RWPE2 (cell line): ENCODE measurements around the gene TAC3.

Experiments
- ATAC-seq: fragments of 200-7000 bp; cut with Tn5 transposase; 3 replicates; pipeline ENCODE4 v1.9.1; 2021; ENCODE audit warnings: low read depth
- DNase-seq: peaks from one replicate; pipeline ENCODE4 v3.0.0-alpha.2; 2020; ENCODE audit warnings: low spot score
- H3K27ac ChIP-seq: fragments of 450-650 bp; 2 replicates; pipeline ENCODE4 v1.5.1; 2017; ENCODE audit warnings: mild to moderate bottlenecking; ENCODE audit not compliant: poor library complexity, severe bottlenecking
- H3K27me3 ChIP-seq: fragments of 250-450 bp; sonication (Bioruptor Pico); 2 replicates; pipeline ENCODE4 v1.5.1; 2021; ENCODE audit warnings: mild to moderate bottlenecking, moderate library complexity; ENCODE audit not compliant: insufficient read depth, poor library complexity, severe bottlenecking
- H3K36me3 ChIP-seq: fragments of 250-450 bp; sonication (Bioruptor Pico); 2 replicates; pipeline ENCODE4 v1.5.1; 2020; ENCODE audit warnings: low read depth, mild to moderate bottlenecking, moderate library complexity
- H3K4me1 ChIP-seq: fragments of 250-450 bp; sonication (Bioruptor Pico); 2 replicates; pipeline ENCODE4 v1.5.1; 2021; ENCODE audit warnings: mild to moderate bottlenecking, moderate library complexity; ENCODE audit not compliant: insufficient read depth, poor library complexity, severe bottlenecking
- H3K4me3 ChIP-seq: fragments of 250-450 bp; sonication (Bioruptor Pico); 2 replicates; pipeline ENCODE4 v1.5.1; 2021; ENCODE audit warnings: mild to moderate bottlenecking, moderate library complexity; ENCODE audit not compliant: severe bottlenecking
- H3K9me3 ChIP-seq: fragments of 250-450 bp; sonication (Bioruptor Pico); 2 replicates; pipeline ENCODE4 v1.5.1; 2021; ENCODE audit warnings: mild to moderate bottlenecking, moderate library complexity; ENCODE audit not compliant: severe bottlenecking
- TF ChIP-seq, protein P1 (sequence below): fragments of 450-650 bp; IDR thresholded peaks from one replicate; pipeline ENCODE4 v1.5.1; 2017; ENCODE audit warnings: mild to moderate bottlenecking, moderate library complexity; ENCODE audit not compliant: poor library complexity, severe bottlenecking

The TAC3 gene

GRCh38 chr12:57003395-57003794, 12.9 kb downstream of the TAC3 start:
- Histone ChIP-seq H3K4me1 (no peaks in the 10 kb centered on the region), H3K4me3 (no peak overlapping the region), H3K27ac (no peak overlapping the region), H3K27me3 (no peaks in the 10 kb centered on the region), H3K36me3 (peaks cover 40% of the 10 kb centered on the region), H3K9me3 (no peaks in the 10 kb centered on the region)
- no peak for DNase-seq
- TF ChIP-seq, protein P1, sequence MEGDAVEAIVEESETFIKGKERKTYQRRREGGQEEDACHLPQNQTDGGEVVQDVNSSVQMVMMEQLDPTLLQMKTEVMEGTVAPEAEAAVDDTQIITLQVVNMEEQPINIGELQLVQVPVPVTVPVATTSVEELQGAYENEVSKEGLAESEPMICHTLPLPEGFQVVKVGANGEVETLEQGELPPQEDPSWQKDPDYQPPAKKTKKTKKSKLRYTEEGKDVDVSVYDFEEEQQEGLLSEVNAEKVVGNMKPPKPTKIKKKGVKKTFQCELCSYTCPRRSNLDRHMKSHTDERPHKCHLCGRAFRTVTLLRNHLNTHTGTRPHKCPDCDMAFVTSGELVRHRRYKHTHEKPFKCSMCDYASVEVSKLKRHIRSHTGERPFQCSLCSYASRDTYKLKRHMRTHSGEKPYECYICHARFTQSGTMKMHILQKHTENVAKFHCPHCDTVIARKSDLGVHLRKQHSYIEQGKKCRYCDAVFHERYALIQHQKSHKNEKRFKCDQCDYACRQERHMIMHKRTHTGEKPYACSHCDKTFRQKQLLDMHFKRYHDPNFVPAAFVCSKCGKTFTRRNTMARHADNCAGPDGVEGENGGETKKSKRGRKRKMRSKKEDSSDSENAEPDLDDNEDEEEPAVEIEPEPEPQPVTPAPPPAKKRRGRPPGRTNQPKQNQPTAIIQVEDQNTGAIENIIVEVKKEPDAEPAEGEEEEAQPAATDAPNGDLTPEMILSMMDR, result no peak
- ATAC-seq, result no peak

DNA sequence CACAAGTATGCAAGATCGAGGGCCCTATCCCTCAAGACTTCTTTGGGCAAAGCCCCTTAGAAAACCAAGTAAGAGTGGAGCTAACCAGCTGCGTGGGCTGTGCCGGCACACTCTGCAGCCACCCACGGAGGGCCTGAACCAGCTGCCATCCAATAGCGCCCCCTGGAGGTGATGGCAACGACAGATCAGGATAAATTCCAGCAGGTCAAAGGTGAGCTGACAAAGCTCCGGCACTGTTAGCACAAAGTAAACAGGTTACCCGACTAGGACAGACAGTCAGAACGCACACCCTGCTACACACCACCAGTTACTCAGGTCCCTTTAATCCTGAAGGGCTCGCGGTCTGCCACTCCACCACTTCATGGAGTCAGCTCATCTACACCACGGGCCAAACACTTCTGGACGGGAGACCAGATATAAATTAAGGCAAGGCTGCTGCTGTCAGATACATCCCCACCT, 14.9 kb downstream of the TAC3 start:
- Histone ChIP-seq H3K36me3 (peaks cover 40% of the 10 kb centered on the region), H3K27ac (no peak overlapping the region), H3K9me3 (no peaks in the 10 kb centered on the region), H3K4me3 (no peak overlapping the region), H3K27me3 (no peaks in the 10 kb centered on the region), H3K4me1 (no peaks in the 10 kb centered on the region)
- no peak for DNase-seq
- TF ChIP-seq, protein P1, result peak; percentile 70
- ATAC-seq, result peak; percentile 34; the same call in 1 of the 3 replicates

- H3K4me3 ChIP-seq, result no peak overlapping the region
- no peaks in the 10 kb centered on the region for H3K9me3 ChIP-seq
- H3K36me3 ChIP-seq, result peaks cover 40% of the 10 kb centered on the region
- DNase-seq (no peak), ATAC-seq (no peak)
- no peaks in the 10 kb centered on the region for H3K27me3 ChIP-seq
- no peak overlapping the region for H3K27ac ChIP-seq
- TF ChIP-seq, protein P1, result no peak
- H3K4me1 ChIP-seq, result no peaks in the 10 kb centered on the region
Measured at GRCh38 chr12:57000393-57000792, 15.9 kb downstream of the TAC3 start.

GRCh38 chr12:56999456-56999855, 16.9 kb downstream of the TAC3 start:
- H3K9me3 ChIP-seq, result no peaks in the 10 kb centered on the region
- no peaks in the 10 kb centered on the region for H3K4me1 ChIP-seq
- peaks cover 36% of the 10 kb centered on the region for H3K36me3 ChIP-seq
- H3K27ac ChIP-seq, result no peak overlapping the region
- no peak overlapping the region for H3K4me3 ChIP-seq
- DNase-seq, result no peak
- H3K27me3 ChIP-seq, result no peaks in the 10 kb centered on the region
- no peak for ATAC-seq
- TF ChIP-seq, protein P1, result no peak

DNA sequence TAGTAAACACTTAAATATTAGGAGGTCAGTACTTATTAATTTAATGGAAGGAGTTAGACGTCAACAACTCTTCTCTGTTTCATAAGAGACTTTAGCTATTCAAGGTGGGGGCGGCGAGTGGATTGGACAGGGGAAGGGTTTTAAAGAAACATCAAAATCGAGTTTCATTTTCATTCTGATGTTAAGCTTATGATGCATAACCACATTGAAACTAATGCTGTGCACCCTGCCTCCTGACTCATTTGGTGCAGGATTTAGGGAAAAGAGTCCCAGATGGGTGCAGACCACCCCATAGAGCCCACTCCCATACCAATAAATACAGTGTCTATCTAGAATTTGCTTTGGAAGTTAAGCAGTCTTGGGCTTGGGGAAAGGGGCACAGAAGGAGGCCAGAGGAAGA, 17.3 kb downstream of the TAC3 start:
- DNase-seq (no peak), ATAC-seq (no peak)
- peaks cover 31% of the 10 kb centered on the region for H3K36me3 ChIP-seq
- H3K4me1 ChIP-seq, result no peaks in the 10 kb centered on the region
- TF ChIP-seq, protein P1, result no peak
- no peaks in the 10 kb centered on the region for H3K9me3 ChIP-seq
- H3K4me3 ChIP-seq, result no peak overlapping the region
- H3K27me3 ChIP-seq, result no peaks in the 10 kb centered on the region
- no peak overlapping the region for H3K27ac ChIP-seq
